Measurements from ENCODE around the gene STEAP2.
"Not testable (repeated sequence)": the region's sequence is repeated elsewhere in the genome, so short reads cannot be mapped to it uniquely, and the experiment has no call there.

STEAP2 gene

GRCh38 chr7:90250601-90251303 is 39.2 kb downstream of the STEAP2 start:
- Histone ChIP-seq H3K27me3 (no peaks in the 10 kb centered on the region; a peak in 2 of 22 replicates), H3K4me2 (no peak overlapping the region), H3K4me1 (no peaks in the 10 kb centered on the region), H3K36me3 (no peaks in the 10 kb centered on the region), H3K9ac (no peak overlapping the region), H3K9me3 (replicated peaks in 1 of 11) (peaks cover 0 to 8% (median 0%) of the 10 kb centered on the region in 11 experiments; a peak in 8 of 22 replicates), H3K4me3 (no peak overlapping the region), H4K20me1 (no peaks in the 10 kb centered on the region), H3K27ac (no peak overlapping the region)
- no peak for TF ChIP-seq Cebpa-rat (IDR thresholded peaks at IDR 0.05)

GRCh38 chr7:90251304-90251635 is 39.7 kb downstream of the STEAP2 start:
- Histone ChIP-seq H3K4me3 (no peak overlapping the region), H3K36me3 (no peaks in the 10 kb centered on the region), H3K4me1 (no peaks in the 10 kb centered on the region), H3K9ac (no peak overlapping the region), H4K20me1 (no peaks in the 10 kb centered on the region), H3K27me3 (no peaks in the 10 kb centered on the region; a peak in 2 of 22 replicates), H3K27ac (no peak overlapping the region), H3K4me2 (no peak overlapping the region), H3K9me3 (replicated peaks in 1 of 11) (peaks cover 0 to 8% (median 0%) of the 10 kb centered on the region in 11 experiments; a peak in 2 of 22 replicates)
- TF ChIP-seq Cebpa-rat (IDR thresholded peaks at IDR 0.05) = no peak

GRCh38 chr7:90256011-90256410 is 44.5 kb downstream of the STEAP2 start:
- H3K9me3 ChIP-seq (replicated peaks in 1 of 11); H3K9ac ChIP-seq; H3K27me3 ChIP-seq; H4K20me1 ChIP-seq; H3K4me3 ChIP-seq; H3K4me2 ChIP-seq; H3K36me3 ChIP-seq; H3K27ac ChIP-seq; H3K4me1 ChIP-seq: not testable (repeated sequence)

- H3K27ac ChIP-seq = no peak overlapping the region
- no peaks in the 10 kb centered on the region for H4K20me1 ChIP-seq
- no peak overlapping the region for H3K4me3 ChIP-seq
- H3K9me3 ChIP-seq (replicated peaks in 1 of 11) = 0 out of 22 replicates have a peak, but pooled peaks cover 0 to 4% (median 0%) of the 10 kb centered on the region in 11 experiments
- no peaks in the 10 kb centered on the region for H3K36me3 ChIP-seq
- H3K27me3 ChIP-seq = no peaks in the 10 kb centered on the region
- H3K4me1 ChIP-seq = no peaks in the 10 kb centered on the region
- no peak overlapping the region for H3K4me2 ChIP-seq
- TF ChIP-seq Cebpa-rat (IDR thresholded peaks at IDR 0.05) = no peak
- no peak overlapping the region for H3K9ac ChIP-seq
Measured at GRCh38 chr7:90256778-90257177, 45.2 kb downstream of the STEAP2 start.

- no peaks in the 10 kb centered on the region for H3K36me3 ChIP-seq
- H3K4me1 ChIP-seq = peaks cover 0 to 8% (median 0%) of the 10 kb centered on the region in 10 experiments; a peak in 8 of 20 replicates
- H3K27ac ChIP-seq = no peak overlapping the region
- H4K20me1 ChIP-seq = no peaks in the 10 kb centered on the region
- no peak overlapping the region for H3K4me2 ChIP-seq
- H3K9me3 ChIP-seq (replicated peaks in 1 of 11) = no peaks in the 10 kb centered on the region
- no peak for TF ChIP-seq Cebpa-rat (IDR thresholded peaks at IDR 0.05)
- no peak overlapping the region for H3K9ac ChIP-seq
- no peak overlapping the region for H3K4me3 ChIP-seq
- no peaks in the 10 kb centered on the region for H3K27me3 ChIP-seq
Measured at GRCh38 chr7:90261441-90261840, 49.9 kb downstream of the STEAP2 start.

- Histone ChIP-seq H4K20me1 (no peaks in the 10 kb centered on the region), H3K4me3 (no peak overlapping the region), H3K27me3 (no peaks in the 10 kb centered on the region), H3K4me2 (no peak overlapping the region), H3K9ac (no peak overlapping the region), H3K36me3 (no peaks in the 10 kb centered on the region), H3K9me3 (replicated peaks in 1 of 11) (no peaks in the 10 kb centered on the region), H3K27ac (no peak overlapping the region), H3K4me1 (peaks cover 0 to 18% (median 3%) of the 10 kb centered on the region in 10 experiments; a peak in 9 of 20 replicates)
- TF ChIP-seq Cebpa-rat (IDR thresholded peaks at IDR 0.05) = no peak
Measured at GRCh38 chr7:90262438-90262837, 50.9 kb downstream of the STEAP2 start.

- Histone ChIP-seq H3K9ac (no peak overlapping the region), H4K20me1 (no peaks in the 10 kb centered on the region), H3K9me3 (replicated peaks in 1 of 11) (no peaks in the 10 kb centered on the region), H3K27me3 (no peaks in the 10 kb centered on the region), H3K4me3 (no peak overlapping the region), H3K36me3 (no peaks in the 10 kb centered on the region), H3K27ac (peak overlapping the region in 3 of 11 experiments; percentile 16 to 34 (median 28); a peak in 4 of 22 replicates), H3K4me1 (peaks cover 0 to 41% (median 3%) of the 10 kb centered on the region in 10 experiments; a peak in 9 of 20 replicates), H3K4me2 (peak overlapping the region in 5 of 11 experiments; percentile 12 to 56 (median 53); a peak in 9 of 22 replicates)
- no peak for TF ChIP-seq Cebpa-rat (IDR thresholded peaks at IDR 0.05)
Measured at GRCh38 chr7:90266808-90267207, 55.3 kb downstream of the STEAP2 start.

- H3K36me3 ChIP-seq = no peaks in the 10 kb centered on the region
- H3K9ac ChIP-seq = no peak overlapping the region
- H3K4me2 ChIP-seq = peak overlapping the region in 5 of 11 experiments; percentile 12 to 56 (median 53); a peak in 9 of 22 replicates
- peak overlapping the region in 3 of 11 experiments; percentile 16 to 34 (median 28); a peak in 4 of 22 replicates for H3K27ac ChIP-seq
- H3K4me1 ChIP-seq = peaks cover 0 to 41% (median 3%) of the 10 kb centered on the region in 10 experiments; a peak in 9 of 20 replicates
- no peak for TF ChIP-seq Cebpa-rat (IDR thresholded peaks at IDR 0.05)
- H4K20me1 ChIP-seq = no peaks in the 10 kb centered on the region
- H3K27me3 ChIP-seq = no peaks in the 10 kb centered on the region
- no peaks in the 10 kb centered on the region for H3K9me3 ChIP-seq (replicated peaks in 1 of 11)
- no peak overlapping the region for H3K4me3 ChIP-seq
Measured at GRCh38 chr7:90267263-90267858, 55.8 kb downstream of the STEAP2 start.

- Histone ChIP-seq H3K27me3 (no peaks in the 10 kb centered on the region), H3K9me3 (replicated peaks in 1 of 11) (no peaks in the 10 kb centered on the region), H3K4me1 (peaks cover 0 to 41% (median 3%) of the 10 kb centered on the region in 10 experiments; a peak in 9 of 20 replicates), H3K27ac (no peak overlapping the region), H3K36me3 (no peaks in the 10 kb centered on the region), H3K4me3 (no peak overlapping the region), H4K20me1 (no peaks in the 10 kb centered on the region), H3K4me2 (peak overlapping the region in 2 of 11 experiments; percentile 7 to 43; a peak in 4 of 22 replicates), H3K9ac (no peak overlapping the region)
- no peak for TF ChIP-seq Cebpa-rat (IDR thresholded peaks at IDR 0.05)
Measured at GRCh38 chr7:90269163-90269562, 57.6 kb downstream of the STEAP2 start.

Data from BLaER1 treated with 17β-estradiol and CSF1 and Interleukin-3, amounts not matched to agents 10 nM and 100 nM (cell line).